PC-9 (cell line): ENCODE data around the gene ISOC1. TPM values are rescaled to one million over a fixed set of nuclear protein-coding genes. Genes with fewer than 3 reads are reported as not detected.

ENCODE experiments used
- BruUV-seq: library from RNA; stranded (reverse); fragments of 400-500 nt; replicated peaks from 2 replicates; lab custom pipeline; 2021; lab: Mats Ljungman, UMichigan
- CTCF ChIA-PET: fragments of 300-600 bp; sonication (Branson Sonifier 250); formaldehyde crosslinking; loops from one replicate; lab custom pipeline; 2022; ENCODE audit warnings: antibody characterized with exemption; lab: Charles Lee
- POLR2A ChIA-PET: fragments of 300-600 bp; sonication (Branson Sonifier 250); formaldehyde crosslinking; loops from one replicate; lab custom pipeline; 2022; ENCODE audit warnings: antibody characterized with exemption; ENCODE audit not compliant: unreplicated experiment; lab: Charles Lee
- DNase-seq, 2 experiments: peaks; one replicate each; pipeline versions ENCODE4 v3.0.0 to v3.0.0-alpha.2; 2015 to 2022; ENCODE audit warnings: mixed read lengths in 1 of 2
- H2AFZ ChIP-seq: fragments of 200-600 bp; sonication (generic); 2 replicates; pipeline ENCODE4 v1.8.1; 2017; ENCODE audit warnings: antibody characterized with exemption
- H3F3A ChIP-seq: fragments of 200-600 bp; sonication (generic); 2 replicates; pipeline ENCODE4 v1.8.1; 2017; ENCODE audit warnings: antibody characterized with exemption, mild to moderate bottlenecking, low read depth; ENCODE audit not compliant: insufficient read depth
- H3K27ac ChIP-seq: fragments of 200-600 bp; sonication (generic); 2 replicates; pipeline ENCODE4 v1.6.1; 2016; ENCODE audit warnings: mixed run types
- H3K27me3 ChIP-seq: fragments of 200-600 bp; sonication (generic); 2 replicates; pipeline ENCODE4 v1.6.1; 2016; ENCODE audit warnings: low read depth, mixed run types; ENCODE audit not compliant: insufficient read depth
- H3K36me3 ChIP-seq: fragments of 200-600 bp; sonication (generic); 2 replicates; pipeline ENCODE4 v1.6.1; 2016; ENCODE audit warnings: low read depth, mixed run types
- H3K4me1 ChIP-seq: fragments of 200-600 bp; sonication (generic); replicated peaks from 2 replicates; pipeline ENCODE4 v1.6.1; 2016; ENCODE audit warnings: mixed run types; ENCODE audit not compliant: insufficient read depth
- H3K4me2 ChIP-seq: fragments of 200-600 bp; sonication (generic); 2 replicates; pipeline ENCODE4 v1.6.1; 2017; ENCODE audit warnings: mixed run types
- H3K4me3 ChIP-seq: fragments of 200-600 bp; sonication (generic); 2 replicates; pipeline ENCODE4 v1.6.1; 2016; ENCODE audit warnings: mixed run types
- H3K79me2 ChIP-seq: fragments of 200-600 bp; sonication (generic); 2 replicates; pipeline ENCODE4 v1.6.1; 2017; ENCODE audit warnings: low read depth, mixed run types
- H3K9me2 ChIP-seq: fragments of 200-600 bp; sonication (generic); 2 replicates; pipeline ENCODE4 v1.8.1; 2017; ENCODE audit warnings: mild to moderate bottlenecking; ENCODE audit not compliant: insufficient read depth
- H3K9me3 ChIP-seq: fragments of 200-600 bp; sonication (generic); 2 replicates; pipeline ENCODE4 v1.8.1; 2016; ENCODE audit warnings: low read depth; ENCODE audit not compliant: insufficient read depth
- H4K20me1 ChIP-seq: fragments of 200-600 bp; sonication (generic); 2 replicates; pipeline ENCODE4 v1.8.1; 2017; ENCODE audit not compliant: insufficient read depth
- EZH2 ChIP-seq: fragments of 200-600 bp; sonication (generic); IDR thresholded peaks from 2 replicates; pipeline ENCODE4 v1.8.0; 2017; ENCODE audit warnings: antibody characterized with exemption, low read depth
- intact Hi-C: fragments of 100-400 bp; cut with micrococcal nuclease; formaldehyde crosslinking; loops from one replicate; pipeline ENCODE4 v1.10.0; 2022; ENCODE audit not compliant: unreplicated experiment
- total RNA-seq: library from RNA; stranded (reverse); gene quantifications from 2 replicates; pipeline ENCODE4 v1.2.3, GENCODE V29; 2021
- TF ChIP-seq, protein P1 (sequence below): fragments of 200-600 bp; sonication (generic); conservative IDR thresholded peaks from 2 replicates; pipeline ENCODE4 v1.6.1; 2017; ENCODE audit warnings: mixed run types, antibody characterized with exemption, mild to moderate bottlenecking, moderate library complexity

ISOC1 gene
- total RNA-seq, 1 experiment from 2014 or later: 7.5 TPM

DNA sequence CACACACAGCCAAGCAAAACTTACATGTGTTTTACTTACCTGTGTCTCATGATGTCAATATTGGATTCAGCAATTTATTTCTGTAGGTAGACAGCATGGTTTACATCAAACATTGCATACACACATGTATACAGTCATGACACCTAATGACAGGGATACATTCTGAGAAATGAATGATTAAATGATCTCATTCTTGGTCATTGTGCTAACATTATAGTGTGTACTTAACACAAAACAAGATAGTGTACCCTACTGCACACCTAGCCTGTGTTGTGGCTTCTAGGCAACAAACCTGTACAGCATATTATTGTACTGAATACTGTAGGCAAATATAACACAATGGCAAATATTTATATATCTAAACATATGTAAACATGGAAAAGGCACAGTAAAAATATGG is 28.0 kb downstream of the ISOC1 start:
- DNase-seq: no peak
- intact Hi-C loops: no loop called here
- no peak overlapping the region for H2AFZ ChIP-seq
- no peak overlapping the region for H3K4me3 ChIP-seq
- no peaks in the 10 kb centered on the region for H3K79me2 ChIP-seq
- no peaks in the 10 kb centered on the region for H3F3A ChIP-seq
- H3K9me2 ChIP-seq: no peaks in the 10 kb centered on the region
- ChIA-PET CTCF (no interaction called here), POLR2A (no interaction called here)
- no TSS peak for BruUV-seq
- no peaks in the 10 kb centered on the region for H3K9me3 ChIP-seq
- TF ChIP-seq EZH2: no peak
- TF ChIP-seq, protein P1, sequence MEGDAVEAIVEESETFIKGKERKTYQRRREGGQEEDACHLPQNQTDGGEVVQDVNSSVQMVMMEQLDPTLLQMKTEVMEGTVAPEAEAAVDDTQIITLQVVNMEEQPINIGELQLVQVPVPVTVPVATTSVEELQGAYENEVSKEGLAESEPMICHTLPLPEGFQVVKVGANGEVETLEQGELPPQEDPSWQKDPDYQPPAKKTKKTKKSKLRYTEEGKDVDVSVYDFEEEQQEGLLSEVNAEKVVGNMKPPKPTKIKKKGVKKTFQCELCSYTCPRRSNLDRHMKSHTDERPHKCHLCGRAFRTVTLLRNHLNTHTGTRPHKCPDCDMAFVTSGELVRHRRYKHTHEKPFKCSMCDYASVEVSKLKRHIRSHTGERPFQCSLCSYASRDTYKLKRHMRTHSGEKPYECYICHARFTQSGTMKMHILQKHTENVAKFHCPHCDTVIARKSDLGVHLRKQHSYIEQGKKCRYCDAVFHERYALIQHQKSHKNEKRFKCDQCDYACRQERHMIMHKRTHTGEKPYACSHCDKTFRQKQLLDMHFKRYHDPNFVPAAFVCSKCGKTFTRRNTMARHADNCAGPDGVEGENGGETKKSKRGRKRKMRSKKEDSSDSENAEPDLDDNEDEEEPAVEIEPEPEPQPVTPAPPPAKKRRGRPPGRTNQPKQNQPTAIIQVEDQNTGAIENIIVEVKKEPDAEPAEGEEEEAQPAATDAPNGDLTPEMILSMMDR: no peak
- H3K27ac ChIP-seq: no peak overlapping the region
- no peaks in the 10 kb centered on the region for H3K27me3 ChIP-seq
- no peaks in the 10 kb centered on the region for H3K4me1 ChIP-seq
- no peak overlapping the region for H3K4me2 ChIP-seq
- H4K20me1 ChIP-seq: no peaks in the 10 kb centered on the region
- no peaks in the 10 kb centered on the region for H3K36me3 ChIP-seq

DNA sequence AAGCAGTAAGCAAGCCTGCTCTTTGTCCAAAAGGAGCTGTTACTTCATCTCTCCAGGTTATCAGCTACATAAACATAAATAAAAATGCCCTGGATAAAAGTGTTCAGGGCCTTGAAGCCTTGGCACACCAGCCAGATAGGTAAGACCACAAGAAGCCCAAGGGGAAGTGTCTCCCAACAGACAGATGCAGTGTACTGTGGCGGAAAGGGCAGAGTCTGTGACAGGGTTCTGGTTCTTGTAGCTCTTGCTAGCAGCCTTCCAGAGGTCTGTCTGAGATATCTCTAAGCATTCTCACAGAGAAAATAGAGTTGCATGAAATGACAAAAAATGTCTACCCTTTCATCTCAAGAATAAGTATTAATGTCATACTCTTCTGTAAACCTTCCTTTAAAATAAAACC is 30.1 kb downstream of the ISOC1 start:
- CTCF ChIA-PET: no interaction called here
- Histone ChIP-seq H3K4me3 (no peak overlapping the region), H3K36me3 (no peaks in the 10 kb centered on the region), H3F3A (no peaks in the 10 kb centered on the region), H3K79me2 (no peaks in the 10 kb centered on the region), H2AFZ (no peak overlapping the region), H3K4me2 (no peak overlapping the region), H3K27ac (no peak overlapping the region), H3K27me3 (no peaks in the 10 kb centered on the region), H3K9me2 (no peaks in the 10 kb centered on the region), H4K20me1 (no peaks in the 10 kb centered on the region), H3K9me3 (no peaks in the 10 kb centered on the region), H3K4me1 (no peaks in the 10 kb centered on the region)
- TF ChIP-seq, protein P1: no peak
- TF ChIP-seq EZH2: no peak
- BruUV-seq: no TSS peak
- POLR2A ChIA-PET: no interaction called here
- DNase-seq: no peak
- intact Hi-C loops: loop anchor here (5.0 kb wide), 1 partner anchor 217 kb away; no protein-coding TSS in a partner anchor

DNA sequence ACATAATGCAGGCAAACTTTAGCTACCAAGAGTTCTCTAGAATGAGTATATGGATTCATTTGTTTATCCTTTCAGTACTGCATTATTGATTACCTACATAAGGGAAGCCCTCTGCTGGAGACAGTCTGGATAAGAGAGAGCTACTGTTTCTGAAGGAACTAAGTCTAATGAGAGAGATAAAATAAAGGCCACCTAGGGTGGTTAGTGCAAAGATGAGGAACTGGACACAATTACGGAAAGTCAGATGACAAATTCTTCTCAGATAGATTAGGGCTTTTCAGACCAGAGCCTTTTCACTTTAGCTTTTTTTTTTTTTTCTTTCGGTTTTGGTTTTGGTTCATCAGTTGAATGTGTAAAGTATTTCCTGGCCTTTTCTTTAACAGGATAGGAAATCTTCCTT is 31.3 kb downstream of the ISOC1 start:
- H3F3A ChIP-seq: no peaks in the 10 kb centered on the region
- TF ChIP-seq EZH2: no peak
- TF ChIP-seq, protein P1: 0 out of 2 replicates have a peak, but pooled peaks have one; percentile 11
- no peak overlapping the region for H2AFZ ChIP-seq
- no TSS peak for BruUV-seq
- no peak overlapping the region for H3K27ac ChIP-seq
- intact Hi-C loops: loop anchor here (5.0 kb wide), 1 partner anchor 219 kb away; no protein-coding TSS in a partner anchor
- no peaks in the 10 kb centered on the region for H3K36me3 ChIP-seq
- H3K79me2 ChIP-seq: no peaks in the 10 kb centered on the region
- CTCF ChIA-PET: interaction anchor here (0.6 kb wide), 1 partner anchor 15 kb away, joined by 6 read pairs; no protein-coding TSS in a partner anchor
- H4K20me1 ChIP-seq: no peaks in the 10 kb centered on the region
- no peak overlapping the region for H3K4me3 ChIP-seq
- DNase-seq: no peak
- H3K4me1 ChIP-seq: no peaks in the 10 kb centered on the region
- no peaks in the 10 kb centered on the region for H3K9me3 ChIP-seq
- no peaks in the 10 kb centered on the region for H3K27me3 ChIP-seq
- no peaks in the 10 kb centered on the region for H3K9me2 ChIP-seq
- POLR2A ChIA-PET: no interaction called here
- H3K4me2 ChIP-seq: no peak overlapping the region
